LoVo (cell line): ENCODE measurements around the gene CTRB1.
"Not testable (repeated sequence)": the region's sequence is repeated elsewhere in the genome, so short reads cannot be mapped to it uniquely, and the experiment has no call there.

ENCODE experiments used
- DNase-seq: peaks from one replicate; pipeline ENCODE4 v3.0.0-alpha.2; 2016; ENCODE audit warnings: low spot score

CTRB1 gene

DNA sequence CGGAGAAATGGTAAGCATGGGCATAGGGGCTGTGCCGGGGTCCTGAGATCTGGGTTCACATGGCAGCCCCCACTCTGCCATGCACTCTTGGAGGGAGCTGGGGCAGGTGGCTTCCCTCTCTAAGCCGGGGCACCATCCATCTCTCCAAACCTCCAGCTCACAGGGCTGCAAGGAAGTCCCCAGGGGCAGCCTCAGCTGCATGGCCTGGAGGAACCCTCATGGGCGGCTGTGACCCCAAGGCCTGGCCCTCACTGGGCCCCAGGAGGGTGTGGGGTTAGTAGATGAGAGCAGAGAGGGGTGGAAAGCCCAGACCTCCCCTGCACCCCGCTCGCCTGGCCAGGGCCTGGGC lies 14.4 kb upstream of the CTRB1 start:
- no peak for DNase-seq

DNA sequence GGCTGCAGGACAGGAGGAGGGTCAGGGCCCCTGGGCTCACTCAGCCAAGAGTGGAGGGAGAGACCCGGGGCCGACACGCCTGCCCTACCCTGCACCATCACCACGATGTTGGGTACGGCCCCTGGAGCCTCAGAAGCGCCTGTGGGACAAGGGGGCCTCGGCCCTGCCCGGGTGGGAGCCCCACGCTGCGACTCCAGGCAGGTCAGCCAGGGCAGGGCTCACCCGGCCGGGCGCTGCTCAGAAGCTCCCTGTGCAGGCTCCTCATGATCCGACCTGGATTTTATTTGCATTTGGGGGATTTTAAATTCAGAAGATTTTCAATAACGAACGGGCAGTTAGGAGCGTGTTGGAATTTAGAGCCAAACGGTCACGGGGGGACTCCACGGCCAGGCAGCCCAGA lies 13.9 kb upstream of the CTRB1 start:
- not testable (repeated sequence) for DNase-seq

DNA sequence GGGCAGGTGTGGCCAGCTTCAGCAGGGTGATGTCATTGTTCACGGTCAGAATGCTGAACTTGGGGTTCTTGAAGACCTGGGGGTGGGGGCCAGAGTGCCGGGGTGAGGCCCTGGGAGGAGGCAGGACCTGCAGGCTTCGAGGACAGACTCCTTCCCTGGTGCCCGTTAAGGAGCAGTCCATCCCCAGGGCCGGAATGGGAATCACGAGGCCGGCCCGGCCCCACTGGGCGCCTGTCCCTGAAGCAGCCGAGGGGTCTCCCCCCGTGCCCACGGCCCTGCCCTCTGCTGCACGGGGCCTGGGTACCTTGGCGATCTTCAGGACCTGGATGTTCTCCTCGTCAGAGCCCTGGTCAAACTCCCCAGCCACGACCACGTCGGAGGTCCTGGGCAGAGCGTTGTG lies 13.3 kb upstream of the CTRB1 start:
- DNase-seq = not testable (repeated sequence)

DNA sequence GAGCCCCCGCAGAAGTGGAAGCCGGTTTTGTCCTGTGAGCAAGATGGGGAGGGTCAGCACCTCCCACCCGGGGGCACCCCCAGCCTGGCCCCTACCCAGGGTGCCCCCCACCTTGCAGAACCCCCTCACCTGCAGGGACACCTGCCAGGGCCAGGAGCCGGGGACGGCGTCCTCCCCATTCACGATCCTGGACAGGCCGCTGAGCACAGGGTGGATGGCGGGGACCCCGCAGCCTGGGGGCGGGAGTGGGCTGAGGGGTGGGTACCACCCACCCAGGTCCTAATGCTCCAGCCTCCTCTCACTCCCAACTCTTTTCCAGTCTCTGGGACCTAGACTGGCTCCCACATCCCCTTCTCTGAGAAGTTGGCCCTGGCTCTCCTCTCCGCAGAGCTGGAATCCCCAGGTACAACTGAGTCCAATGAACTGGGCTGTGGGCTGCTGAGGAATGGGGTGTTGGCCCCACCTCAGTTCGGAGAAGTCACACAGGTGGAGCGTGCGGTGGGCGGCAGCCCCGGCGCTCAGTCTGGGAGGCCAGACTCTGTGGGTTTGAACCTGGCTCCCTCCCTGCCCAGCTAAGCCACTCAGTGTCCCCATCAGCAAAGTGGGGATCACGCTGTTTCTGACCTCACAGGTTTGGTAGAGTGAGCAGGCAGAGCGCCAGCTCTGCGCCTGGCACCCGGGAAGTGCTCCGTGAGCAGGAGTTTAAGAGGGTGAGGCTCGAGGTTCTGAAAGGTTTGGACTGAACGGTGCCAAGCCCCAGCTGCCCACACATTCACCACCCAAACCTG lies 12.6 kb upstream of the CTRB1 start:
- not testable (repeated sequence) for DNase-seq

DNA sequence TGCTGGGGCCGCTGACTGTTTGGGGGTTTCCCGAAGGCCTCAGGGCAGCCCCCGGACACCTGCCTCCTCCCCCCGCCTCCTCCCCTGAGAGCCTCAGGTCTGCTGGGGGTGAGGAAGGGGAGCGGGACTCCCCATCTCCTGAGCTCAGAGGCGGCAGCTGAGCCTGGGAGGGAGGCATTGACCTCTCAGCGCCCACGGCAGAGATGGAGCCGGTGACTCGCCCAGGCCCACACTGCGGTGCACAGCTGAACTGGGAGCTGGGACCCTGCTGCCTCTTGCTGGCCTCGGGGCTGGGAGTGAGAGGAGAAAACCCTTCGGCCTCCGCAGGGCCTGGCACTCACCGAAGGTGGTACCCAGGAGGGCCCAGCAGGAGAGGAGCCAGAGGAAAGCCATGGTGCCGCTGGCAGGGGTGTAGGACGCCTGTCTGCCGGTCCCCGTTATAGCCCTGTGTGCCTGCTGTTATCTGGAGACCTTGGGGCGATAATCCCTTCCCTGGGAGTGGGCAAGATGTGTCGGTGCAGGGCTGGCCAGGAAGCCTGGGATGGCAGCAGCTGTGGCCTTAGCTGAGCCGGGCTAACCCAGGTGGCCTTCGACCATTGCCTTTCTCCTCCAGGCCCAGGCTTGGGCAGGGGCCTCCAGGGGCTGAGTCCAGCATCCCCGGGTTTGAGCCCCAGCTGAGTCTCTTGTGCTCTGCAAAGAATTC lies 11.9 kb upstream of the CTRB1 start, which contains the start of gene CTRB2:
Gene CTRB2, minus strand, starts transcription at position 413 of the 703 bp plus-strand sequence. Its CDS starts 20 bp downstream, at position 393.
- no peak for DNase-seq

DNA sequence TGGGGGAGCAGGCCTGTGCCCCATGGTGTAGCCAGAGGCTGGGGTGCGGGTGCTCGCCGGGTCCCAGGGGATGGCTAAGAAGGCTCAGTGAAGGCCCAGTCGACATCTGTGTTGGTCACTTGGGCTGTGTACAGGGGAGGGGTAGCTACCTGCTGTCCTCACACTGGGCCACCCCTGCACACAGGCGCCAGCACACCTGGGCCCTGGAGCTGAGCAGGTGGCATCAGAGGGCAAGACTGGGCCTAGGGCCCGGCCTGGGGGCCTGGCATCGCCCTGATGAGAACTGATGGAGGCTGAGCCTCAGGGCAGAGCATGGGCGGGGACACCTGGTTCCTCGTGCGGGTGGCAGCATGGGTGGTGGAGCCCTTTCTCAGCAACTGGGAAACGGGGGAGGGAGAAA lies 11.0 kb upstream of the CTRB1 start:
- DNase-seq = no peak

DNA sequence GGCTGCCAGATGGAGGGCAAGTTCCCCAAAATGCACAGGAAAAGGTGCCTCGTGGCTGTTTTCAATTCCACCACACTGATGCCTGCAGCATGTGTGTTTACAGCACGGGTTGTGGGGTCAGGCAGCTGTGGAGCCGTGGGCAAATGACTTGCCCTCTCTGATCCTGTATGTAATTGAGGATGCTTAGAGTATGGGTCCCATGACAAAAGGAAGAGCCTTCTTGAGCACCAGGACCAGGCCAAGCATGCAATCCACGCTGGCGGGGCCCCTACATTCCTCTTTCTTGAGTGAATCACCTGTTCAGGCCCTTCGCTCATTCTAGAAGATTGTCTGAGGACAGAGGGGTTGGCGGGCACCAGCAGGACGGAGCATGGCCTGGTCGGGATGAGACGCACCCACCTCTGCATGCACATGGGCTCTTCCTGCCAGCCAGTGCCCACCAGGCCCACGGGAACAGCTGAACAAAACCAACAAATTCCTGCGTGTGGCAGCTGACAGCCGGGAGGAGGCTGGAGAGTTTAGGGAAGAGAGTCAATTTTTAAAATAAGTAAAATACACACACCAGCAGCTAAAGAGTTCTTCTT lies 10.5 kb upstream of the CTRB1 start:
- DNase-seq = no peak

DNA sequence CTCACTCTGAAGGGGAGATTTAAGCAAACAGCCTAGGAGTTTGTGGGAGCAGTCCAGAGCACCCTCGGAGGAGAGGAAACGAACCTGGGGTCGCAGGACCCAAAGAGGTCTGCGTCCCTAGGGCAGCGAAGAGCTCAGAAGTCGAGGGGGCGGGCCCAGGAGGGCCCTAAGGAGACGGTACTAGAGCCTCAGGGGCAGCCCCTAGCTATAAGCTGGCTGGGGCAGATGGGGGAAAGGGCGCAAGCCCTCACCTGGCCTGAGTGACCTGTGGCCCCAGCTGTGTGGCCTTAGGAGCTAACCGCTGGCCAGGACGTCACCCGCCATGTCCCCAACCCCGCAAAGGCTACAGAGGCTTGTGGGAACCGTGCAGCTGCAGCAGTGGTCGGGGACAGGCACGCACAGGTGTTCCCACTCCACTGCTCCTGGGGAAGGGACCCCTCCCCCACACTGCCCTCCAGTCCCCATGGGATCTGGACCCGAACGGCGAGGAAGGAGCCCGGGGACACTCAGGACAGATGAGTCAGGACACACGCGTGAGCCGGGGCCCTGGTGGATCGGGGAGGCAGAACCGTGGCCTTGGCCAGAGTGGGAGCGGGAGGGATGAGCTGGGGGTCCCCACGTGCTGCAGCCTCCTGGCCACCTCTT lies 9.8 kb upstream of the CTRB1 start:
- no peak for DNase-seq

DNA sequence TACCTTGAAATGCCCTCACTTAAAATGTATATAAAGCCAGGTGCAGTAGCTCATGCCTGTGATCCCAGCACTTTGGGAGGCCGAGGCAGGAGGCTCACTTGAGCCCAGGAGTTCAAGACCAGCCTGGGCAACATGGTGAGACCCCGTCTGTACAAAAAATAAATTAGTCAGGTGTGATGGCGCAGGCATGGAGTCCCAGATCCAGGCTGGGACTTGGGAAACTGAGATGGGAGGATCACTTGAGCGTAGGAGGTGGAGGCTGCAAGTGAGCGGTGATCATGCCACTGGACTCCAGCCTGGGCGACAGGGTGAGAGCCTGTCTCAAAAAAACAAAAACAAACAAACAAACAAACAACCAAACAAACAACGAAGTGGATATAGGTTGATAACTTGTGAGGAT lies 9.3 kb upstream of the CTRB1 start:
- DNase-seq = not testable (repeated sequence)

DNA sequence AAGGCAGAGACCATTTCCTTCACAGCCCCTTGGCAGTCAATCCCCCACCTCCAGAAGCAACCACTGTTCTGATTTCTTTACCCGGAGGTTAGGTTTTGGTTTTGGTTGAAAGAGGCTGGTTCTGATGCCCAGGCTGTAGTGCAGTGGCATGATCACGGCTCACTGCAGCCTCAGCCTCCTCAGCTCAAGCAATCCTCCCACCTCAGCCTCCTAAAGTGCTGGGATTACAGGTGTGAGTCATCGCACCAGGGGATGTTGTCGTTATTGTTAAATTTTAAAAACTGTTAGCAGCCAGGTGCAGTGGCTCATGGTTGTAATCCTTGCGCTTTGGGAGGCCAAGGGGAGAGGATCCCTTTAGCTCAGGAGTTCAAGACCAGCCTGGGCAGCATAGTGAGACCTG lies 8.8 kb upstream of the CTRB1 start:
- no peak for DNase-seq

DNA sequence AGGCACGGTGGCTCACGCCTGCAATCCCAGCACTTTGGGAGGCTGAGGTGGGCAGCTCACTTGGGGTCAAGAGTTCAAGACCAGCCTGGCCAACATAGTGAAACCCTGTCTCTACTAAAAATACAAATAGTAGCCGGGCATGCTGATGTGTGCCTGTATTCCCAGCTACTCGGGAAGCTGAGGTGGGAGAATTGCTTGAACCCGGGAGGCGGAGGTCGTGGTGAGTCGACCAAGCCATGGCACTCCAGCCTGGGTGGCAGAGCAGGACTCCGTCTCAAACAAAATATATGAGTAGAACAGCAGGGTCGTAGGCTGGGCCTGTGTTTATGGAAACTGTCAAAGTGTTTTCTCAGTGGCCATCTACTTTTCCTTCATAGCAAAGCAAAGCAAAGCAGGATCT lies 7.5 kb upstream of the CTRB1 start:
- DNase-seq = not testable (repeated sequence)

DNA sequence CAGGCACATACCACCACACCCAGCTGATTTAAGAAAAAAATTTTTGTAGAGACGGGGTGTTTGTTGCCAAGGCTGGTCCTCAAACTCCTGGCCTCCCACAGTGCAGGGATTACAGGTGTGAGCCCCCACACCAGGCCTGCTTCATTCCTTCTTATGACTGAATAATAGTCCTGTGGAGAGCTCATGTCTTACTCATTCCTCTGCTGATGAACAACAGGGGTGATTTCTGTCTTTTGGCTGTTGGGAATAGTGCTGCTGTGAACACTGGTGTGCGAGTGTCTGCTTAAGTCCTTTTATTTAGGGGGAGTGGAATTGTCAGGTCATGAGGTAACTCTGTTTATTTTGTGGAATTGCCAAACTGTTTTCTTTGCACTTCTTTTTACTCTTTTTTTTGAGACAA lies 2.7 kb upstream of the CTRB1 start:
- DNase-seq = no peak

DNA sequence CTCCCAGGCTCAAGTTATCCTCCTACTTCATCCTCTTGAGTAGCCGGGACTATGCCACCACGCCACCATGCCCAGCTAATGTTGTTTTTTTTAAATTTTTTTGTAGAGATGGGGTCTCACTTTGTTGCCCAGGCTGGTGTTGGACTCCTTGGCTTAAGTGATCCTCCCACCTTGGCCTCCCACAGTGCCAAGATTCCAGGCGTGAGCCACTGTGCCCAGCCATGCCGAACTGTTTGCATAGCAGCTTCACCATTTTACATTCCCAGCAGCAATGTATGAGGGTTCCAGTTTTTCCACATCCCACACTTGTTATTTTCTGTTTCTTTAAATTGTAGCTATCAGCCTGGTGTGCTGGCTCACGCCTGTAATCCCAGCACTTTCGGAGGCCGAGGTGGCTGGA lies 2.2 kb upstream of the CTRB1 start:
- DNase-seq = no peak

DNA sequence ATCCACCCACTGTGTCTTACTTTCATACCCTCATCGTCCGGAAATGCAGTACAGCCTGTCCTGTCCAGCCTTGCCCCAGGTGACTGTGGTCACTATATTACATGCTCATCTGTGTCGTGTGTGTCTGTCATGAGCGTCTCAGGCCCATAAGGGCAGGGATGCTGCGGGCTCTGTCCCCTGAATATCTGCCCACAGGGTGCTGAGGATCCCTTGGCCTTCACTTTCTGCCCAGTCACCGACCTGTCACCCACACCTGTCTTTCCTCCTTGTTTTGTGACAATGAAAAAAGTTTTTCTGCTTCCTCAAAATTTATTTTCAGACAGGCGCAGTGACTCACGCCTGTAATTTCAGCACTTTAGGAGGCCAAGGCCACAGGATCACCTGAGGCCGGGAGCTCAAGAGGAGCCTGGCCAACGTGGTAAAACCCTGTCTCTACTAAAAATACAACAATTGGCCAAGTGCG lies 1.4 kb upstream of the CTRB1 start:
- no peak for DNase-seq

DNA sequence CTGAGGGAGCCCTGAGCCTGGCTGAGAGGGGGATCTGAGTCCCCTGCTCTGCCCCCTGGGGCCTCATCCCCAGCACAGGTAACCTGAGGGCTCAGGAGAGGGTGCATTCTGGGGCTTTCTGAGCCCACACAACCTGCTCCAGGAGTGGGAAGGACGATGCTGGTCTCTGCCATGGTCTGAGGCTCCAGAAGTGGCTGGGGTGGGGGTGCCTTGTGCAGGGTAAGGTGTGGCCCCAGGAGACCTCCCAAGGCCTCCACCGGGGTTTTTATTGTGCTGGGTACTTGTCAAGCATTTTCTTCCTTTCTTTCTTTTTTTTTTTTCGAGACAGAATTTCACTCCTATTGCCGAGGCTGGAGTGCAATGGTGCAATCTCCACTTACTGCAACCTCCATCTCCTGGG lies 300 bp downstream of the CTRB1 start:
- no peak for DNase-seq

DNA sequence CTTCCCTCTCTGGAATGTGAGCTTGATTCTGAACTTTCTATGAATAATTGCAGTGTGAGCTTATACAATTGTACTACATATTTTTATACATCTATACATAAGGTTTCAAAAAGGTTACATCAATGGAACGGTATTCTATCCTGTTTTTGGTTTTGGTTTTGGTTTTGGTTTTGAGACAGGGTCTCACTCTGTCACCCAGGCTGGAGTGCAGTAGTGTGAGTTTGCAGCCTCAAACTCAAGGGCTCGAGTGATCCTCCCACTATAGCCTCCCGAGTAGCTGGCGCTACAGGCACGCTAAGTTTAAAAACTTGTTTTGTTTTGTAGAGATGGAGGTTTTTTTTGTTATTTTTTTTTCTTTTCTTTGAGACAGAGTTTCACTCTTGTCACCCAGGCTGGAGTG lies 1.1 kb downstream of the CTRB1 start:
- no peak for DNase-seq

DNA sequence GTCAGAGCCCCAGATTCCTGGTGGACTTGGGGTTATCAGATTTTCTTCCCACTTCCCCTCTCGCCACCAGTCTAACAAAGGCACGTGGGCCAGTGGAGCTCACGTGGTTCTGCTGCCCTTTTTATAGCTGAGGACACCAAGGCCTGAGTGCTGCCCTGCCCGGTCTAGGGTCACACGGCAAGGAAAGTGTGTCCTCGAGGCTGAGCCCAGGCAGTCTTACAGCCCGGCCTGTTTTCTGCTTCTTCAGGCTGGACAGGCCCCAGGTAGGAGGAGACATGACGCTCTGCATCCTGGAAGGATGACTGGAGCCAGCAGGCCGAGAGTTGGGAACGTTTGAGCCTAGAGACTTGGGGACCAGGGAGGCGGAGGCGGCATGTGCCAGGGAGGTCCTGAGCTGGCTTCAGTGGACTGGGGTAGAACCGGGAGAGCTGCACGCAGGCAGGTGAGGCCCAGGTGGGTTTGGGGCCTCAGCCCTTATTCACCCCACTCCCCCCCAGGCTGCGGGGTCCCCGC lies 3.5 kb downstream of the CTRB1 start:
- no peak for DNase-seq

DNA sequence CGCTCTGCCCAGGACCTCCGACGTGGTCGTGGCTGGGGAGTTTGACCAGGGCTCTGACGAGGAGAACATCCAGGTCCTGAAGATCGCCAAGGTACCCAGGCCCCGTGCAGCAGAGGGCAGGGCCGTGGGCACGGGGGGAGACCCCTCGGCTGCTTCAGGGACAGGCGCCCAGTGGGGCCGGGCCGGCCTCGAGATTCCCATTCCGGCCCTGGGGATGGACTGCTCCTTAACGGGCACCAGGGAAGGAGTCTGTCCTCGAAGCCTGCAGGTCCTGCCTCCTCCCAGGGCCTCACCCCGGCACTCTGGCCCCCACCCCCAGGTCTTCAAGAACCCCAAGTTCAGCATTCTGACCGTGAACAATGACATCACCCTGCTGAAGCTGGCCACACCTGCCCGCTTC lies 4.3 kb downstream of the CTRB1 start:
- DNase-seq = not testable (repeated sequence)

DNA sequence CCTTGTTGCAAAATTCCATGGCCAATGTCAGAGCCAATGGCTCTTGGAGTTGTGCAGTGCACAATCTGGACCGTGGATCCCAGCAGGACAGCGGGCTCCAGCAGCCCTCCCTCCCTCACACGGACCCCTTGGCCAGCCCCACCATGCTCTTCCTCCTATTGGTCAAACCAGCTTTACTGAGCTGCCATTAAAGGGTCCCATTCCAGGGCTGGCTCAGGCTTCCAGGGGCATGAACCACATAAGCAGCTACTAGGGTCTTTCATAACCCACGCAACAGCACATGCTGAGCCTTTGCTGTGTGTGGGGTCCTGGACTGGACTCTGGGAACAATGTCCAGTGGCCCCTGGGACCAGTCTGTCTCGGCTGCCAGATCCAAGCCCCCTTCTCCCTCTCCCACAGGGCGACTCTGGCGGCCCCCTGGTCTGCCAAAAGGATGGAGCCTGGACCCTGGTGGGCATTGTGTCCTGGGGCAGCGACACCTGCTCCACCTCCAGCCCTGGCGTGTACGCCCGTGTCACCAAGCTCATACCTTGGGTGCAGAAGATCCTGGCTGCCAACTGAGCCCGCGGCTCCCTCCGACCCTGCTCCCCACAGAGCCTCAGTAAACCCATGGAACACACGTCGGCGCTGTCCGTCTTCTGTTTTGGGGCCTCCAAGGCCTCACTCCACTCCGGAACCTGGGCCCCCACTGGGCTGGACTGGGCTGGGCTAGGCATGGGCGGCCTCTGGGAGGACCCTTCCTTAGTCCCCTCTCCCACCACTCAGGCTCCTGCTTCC lies 5.7 kb downstream of the CTRB1 start:
- DNase-seq = no peak

DNA sequence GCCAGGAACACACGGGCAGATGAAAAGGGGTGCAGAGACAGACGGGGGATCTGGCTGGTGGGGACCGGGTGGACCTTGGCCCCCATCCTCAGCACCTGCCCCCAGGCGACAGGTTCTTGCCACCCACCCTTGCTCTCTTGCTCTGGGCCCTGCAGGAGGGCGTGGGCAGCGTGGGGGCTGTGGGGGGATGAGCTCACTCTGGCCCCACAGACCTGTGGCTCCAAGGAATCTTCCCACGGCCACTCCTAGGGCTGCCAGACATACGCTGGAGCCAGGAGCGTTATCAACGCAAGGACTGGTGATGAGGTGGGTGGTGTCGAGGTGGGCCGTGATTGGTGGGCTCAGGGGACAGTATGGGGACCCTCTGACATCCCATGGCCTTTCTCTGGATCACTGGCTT lies 6.3 kb downstream of the CTRB1 start:
- no peak for DNase-seq

DNA sequence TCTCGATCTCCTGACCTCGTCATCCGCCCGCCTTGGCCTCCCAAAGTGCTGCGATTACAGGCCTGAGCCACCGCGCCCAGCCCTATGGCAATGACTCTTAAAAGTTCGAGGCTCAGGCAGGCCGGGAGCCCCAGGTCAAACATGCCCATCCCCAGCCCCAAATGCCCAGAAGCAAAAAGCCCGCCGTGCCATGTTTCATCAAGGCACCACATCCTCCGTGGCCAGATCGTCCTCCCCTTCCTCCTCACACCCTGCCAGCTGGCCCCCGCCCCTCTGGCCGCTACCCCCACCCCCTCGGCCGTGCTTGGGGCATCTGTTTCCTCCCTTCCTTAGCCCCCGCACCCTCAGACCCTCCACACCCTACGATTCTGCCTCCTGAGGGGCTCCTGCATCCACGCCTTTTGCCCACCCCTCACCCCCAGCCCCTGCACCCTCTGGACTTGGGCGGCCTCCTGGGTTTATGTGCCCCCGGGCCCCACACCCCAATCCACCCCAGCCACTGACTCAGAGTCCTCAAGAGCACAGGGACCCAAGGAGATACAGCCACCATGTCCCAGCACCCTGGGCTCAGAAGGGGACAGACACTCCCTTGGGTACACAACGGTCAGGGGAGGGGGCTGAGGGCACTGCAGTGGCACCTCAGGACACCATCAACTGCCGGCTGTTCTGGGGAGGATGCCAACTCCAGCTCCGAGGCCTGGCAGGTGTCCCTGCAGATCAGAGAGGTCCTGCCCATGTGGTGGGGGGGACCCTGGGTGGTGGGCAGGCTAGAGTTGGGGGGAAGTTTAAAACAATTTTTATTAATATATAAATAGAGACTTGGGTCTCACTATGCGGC lies 7.1 kb downstream of the CTRB1 start:
- no peak for DNase-seq
